Peyer's patch (tissue), 4 donors: ENCODE results near the gene SMIM24. TPM values are rescaled to one million over a fixed set of nuclear protein-coding genes. Genes with fewer than 3 reads are reported as not detected.

Experiments
- DNase-seq, 3 donors: peaks; one replicate each; pipeline ENCODE4 v3.0.0-alpha.2; 2017 to 2019
- H3K27ac ChIP-seq, 4 donors: fragments of 200-600 bp; sonication (generic); one replicate each; pipeline ENCODE4 v1.5.1; 2016 to 2019
- H3K27me3 ChIP-seq, 2 donors: fragments of 200-600 bp; sonication (generic); one replicate each; pipeline ENCODE4 v1.5.1; 2019
- H3K36me3 ChIP-seq, 3 donors: fragments of 200-600 bp; sonication (generic); one replicate each; pipeline ENCODE4 v1.5.1; 2016 to 2019
- H3K4me1 ChIP-seq, 4 donors: fragments of 200-600 bp; sonication (generic); one replicate each; pipeline ENCODE4 v1.5.1; 2016 to 2019
- H3K4me3 ChIP-seq, 4 donors: fragments of 200-600 bp; sonication (generic); 1 replicate in 3 of 4; 2 replicates in 1 of 4; pipeline ENCODE4 v1.5.1; 2016 to 2019; ENCODE audit warnings: mild to moderate bottlenecking in 1 of 4
- H3K9me3 ChIP-seq, 4 donors: fragments of 200-600 bp; sonication (generic); one replicate each; pipeline ENCODE4 v1.5.1; 2016 to 2019; ENCODE audit warnings: mild to moderate bottlenecking in 1 of 4
- POLR2A ChIP-seq, 2 donors: fragments of 450-650 bp; IDR thresholded peaks; one replicate each; pipeline ENCODE4 v1.5.1; 2017; ENCODE audit warnings: antibody characterized with exemption in 2 of 2, mild to moderate bottlenecking in 2 of 2, moderate library complexity in 2 of 2
- total RNA-seq, 4 donors: library from RNA; depleted of rRNA; stranded (reverse); fragments of >200 nt; gene quantifications; one replicate each; pipeline ENCODE4 v1.1.0, GENCODE V29; 2016
- TF ChIP-seq, protein P1 (sequence below), 6 experiments: fragments of 450-650 bp in 4 of 6; fragments of 200-600 bp in 2 of 6; sonication (generic) in 1 of 6; IDR thresholded peaks; one replicate each; pipeline ENCODE4 v1.5.1; 2017 to 2019; ENCODE audit warnings: antibody characterized with exemption in 6 of 6, mild to moderate bottlenecking in 3 of 6, moderate library complexity in 1 of 6

SMIM24 gene
- total RNA-seq, 4 donors from 2014 or later = 75.9 to 1,153 (median 771) TPM

DNA sequence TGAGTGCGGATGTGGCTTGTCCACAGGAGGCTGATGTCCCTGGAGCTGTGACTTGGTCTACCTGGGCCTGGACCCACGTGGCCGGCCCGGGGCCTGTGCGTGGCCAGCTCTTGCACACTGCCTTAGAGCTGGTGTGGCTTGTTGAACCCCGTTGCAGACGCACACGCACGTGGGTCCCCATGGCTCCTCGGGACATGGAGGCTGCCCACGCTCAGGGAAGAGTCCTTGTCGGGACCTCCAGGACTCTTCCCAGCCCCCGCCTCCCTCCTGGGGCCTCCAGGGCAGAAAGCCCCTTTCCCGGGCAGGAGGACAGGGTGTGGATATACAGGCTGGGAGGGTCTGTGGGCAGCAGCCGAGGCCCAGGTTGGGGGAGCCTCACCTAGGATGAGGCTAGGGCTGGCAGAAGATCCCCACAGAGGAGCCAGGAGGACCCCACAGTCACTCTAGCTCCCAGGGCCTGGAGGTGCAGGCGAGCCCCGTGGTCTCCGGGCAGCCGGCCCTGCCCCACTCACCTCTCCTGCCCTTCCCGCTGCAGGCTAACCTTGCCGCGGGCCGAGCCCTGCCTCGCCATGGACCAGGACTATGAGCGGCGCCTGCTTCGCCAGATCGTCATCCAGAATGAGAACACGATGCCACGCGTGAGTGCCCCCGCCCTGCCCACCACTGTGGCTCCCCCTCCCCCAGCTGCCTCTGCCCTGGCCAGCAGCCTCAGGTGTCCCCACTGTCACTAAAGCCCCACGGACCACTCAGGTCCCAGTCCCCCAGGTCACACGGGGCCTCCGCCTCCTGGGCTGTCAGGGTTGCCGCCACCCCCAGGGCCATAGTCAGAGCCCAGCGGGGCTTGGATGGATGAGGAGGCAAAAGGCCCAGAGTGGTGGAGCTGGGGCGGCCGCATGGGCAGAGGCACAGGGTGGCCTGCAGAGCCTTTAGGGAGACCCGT lies 42.4 kb upstream of the SMIM24 start:
- DNase-seq = no peak

DNA sequence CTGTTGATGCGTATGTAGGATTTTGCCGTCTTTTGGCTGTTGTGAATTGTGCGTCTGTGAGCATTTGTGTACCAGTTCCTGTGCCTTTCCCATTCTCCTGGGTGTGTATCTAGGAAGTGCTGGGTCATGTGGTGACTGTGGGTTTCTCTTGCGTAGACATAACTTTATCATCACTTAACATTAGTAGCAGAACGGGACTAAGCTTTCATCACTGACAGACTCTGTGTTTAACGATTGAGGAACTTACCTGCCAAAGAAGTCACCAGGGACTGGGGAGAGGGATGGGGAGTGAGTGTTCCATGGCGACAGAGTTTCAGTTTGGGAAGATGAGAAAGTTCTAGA lies 40.8 kb upstream of the SMIM24 start:
- Histone ChIP-seq H3K27ac (peak overlapping the region in 1 of 4 donors; percentile 82), H3K36me3 (peaks cover 0 to 45% (median 0%) of the 10 kb centered on the region in 3 donors)

More for the DNA sequence above, 42.4 kb upstream of the SMIM24 start:
- Histone ChIP-seq H3K27ac (no peak overlapping the region), H3K4me3 (no peak overlapping the region), H3K9me3 (no peaks in the 10 kb centered on the region), H3K36me3 (peaks cover 0 to 61% (median 0%) of the 10 kb centered on the region in 3 donors), H3K4me1 (peaks cover 0 to 14% (median 1%) of the 10 kb centered on the region in 4 donors), H3K27me3 (no peaks in the 10 kb centered on the region)
- TF ChIP-seq, protein P1, sequence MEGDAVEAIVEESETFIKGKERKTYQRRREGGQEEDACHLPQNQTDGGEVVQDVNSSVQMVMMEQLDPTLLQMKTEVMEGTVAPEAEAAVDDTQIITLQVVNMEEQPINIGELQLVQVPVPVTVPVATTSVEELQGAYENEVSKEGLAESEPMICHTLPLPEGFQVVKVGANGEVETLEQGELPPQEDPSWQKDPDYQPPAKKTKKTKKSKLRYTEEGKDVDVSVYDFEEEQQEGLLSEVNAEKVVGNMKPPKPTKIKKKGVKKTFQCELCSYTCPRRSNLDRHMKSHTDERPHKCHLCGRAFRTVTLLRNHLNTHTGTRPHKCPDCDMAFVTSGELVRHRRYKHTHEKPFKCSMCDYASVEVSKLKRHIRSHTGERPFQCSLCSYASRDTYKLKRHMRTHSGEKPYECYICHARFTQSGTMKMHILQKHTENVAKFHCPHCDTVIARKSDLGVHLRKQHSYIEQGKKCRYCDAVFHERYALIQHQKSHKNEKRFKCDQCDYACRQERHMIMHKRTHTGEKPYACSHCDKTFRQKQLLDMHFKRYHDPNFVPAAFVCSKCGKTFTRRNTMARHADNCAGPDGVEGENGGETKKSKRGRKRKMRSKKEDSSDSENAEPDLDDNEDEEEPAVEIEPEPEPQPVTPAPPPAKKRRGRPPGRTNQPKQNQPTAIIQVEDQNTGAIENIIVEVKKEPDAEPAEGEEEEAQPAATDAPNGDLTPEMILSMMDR (IDR thresholded peaks at IDR 0.05) = no peak
- TF ChIP-seq POLR2A (IDR thresholded peaks at IDR 0.05) = no peak

DNA sequence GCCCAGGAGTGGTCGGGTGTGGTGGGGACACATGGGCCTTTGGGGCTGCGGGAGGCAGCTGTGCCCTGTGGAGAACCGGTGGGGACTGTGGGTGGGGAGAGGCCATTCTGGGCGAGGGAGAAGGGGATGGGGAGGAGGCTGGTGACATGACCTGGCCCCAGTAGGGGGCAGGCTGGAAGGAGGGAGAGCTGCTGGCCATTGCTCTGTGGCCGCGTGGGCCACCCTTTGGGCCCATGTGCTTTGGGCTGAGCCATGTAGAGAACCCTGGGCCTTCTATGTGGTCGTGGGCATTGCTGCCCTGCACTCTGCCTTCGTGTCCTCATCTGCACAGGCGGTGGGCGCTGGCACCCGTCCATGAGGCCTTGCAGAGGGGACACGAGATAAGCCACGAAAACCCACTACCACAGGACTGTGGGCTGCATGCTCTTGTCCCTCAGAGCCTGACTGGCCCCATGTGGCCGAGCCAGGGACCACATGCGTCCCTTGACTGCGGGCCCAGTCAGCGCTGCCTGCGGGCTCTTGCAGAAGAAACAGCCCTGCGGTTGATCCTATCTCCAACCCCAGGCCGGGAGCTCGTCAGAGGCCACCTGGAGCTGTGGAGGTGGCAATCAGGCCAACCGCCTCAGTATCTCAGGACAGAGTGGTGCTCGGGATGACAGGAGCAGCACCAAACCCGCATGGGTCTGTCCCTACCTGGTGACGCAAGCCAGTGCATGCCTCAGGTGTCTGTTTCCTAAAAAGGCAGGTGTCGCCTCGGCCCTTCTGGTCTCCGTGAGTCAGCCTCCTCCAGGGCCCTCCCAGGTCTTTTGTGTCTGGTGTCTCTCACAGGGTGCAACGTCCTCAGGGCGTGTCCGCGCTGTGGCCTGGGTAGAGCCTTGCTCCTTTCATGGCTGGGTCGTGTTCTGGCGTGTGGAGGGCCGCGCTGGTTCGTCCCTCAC lies 40.1 kb upstream of the SMIM24 start:
- no peaks in the 10 kb centered on the region for H3K27me3 ChIP-seq
- H3K4me3 ChIP-seq = no peak overlapping the region
- peak overlapping the region in 2 of 4 donors; percentile 46 to 82 for H3K27ac ChIP-seq
- H3K36me3 ChIP-seq = peaks cover 0 to 39% (median 0%) of the 10 kb centered on the region in 3 donors
- H3K9me3 ChIP-seq = no peaks in the 10 kb centered on the region
- TF ChIP-seq POLR2A (IDR thresholded peaks at IDR 0.05) = no peak
- TF ChIP-seq, protein P1 (IDR thresholded peaks at IDR 0.05) = no peak
- DNase-seq = peak in 2 of 3 donors; percentile 84 to 86
- H3K4me1 ChIP-seq = peaks cover 0 to 29% (median 5%) of the 10 kb centered on the region in 4 donors

More for the DNA sequence above, 40.8 kb upstream of the SMIM24 start:
- H3K4me3 ChIP-seq = no peak overlapping the region
- no peak for DNase-seq
- H3K9me3 ChIP-seq = no peaks in the 10 kb centered on the region
- no peak for TF ChIP-seq POLR2A (IDR thresholded peaks at IDR 0.05)
- peaks cover 0 to 27% (median 4%) of the 10 kb centered on the region in 4 donors for H3K4me1 ChIP-seq
- no peaks in the 10 kb centered on the region for H3K27me3 ChIP-seq

DNA sequence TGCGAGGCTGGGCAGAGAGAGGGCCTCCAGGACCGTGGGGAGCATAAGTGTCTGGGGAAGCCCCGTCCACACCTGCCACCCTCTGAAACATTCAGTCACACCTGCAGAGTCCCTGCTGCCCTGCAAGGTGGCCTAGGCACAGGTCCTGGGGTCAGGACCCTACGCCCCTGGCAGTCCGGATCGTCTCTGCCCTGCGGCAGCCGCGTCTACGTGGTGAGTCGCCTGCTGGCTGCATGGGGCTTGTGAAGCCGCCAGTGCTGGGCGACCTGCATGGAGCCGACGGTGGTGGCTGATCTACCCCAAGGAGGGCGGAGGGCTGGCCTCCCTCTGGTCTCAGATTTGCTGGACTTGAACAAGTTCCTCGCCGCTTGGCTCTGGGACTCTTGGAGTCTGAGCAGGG lies 38.8 kb upstream of the SMIM24 start:
- H3K4me1 ChIP-seq = peaks cover 0 to 29% (median 5%) of the 10 kb centered on the region in 4 donors
- no peak overlapping the region for H3K27ac ChIP-seq
- no peaks in the 10 kb centered on the region for H3K9me3 ChIP-seq
- TF ChIP-seq POLR2A (IDR thresholded peaks at IDR 0.05) = no peak
- TF ChIP-seq, protein P1 (IDR thresholded peaks at IDR 0.05) = no peak
- peaks cover 0 to 29% (median 0%) of the 10 kb centered on the region in 3 donors for H3K36me3 ChIP-seq
- no peaks in the 10 kb centered on the region for H3K27me3 ChIP-seq
- no peak overlapping the region for H3K4me3 ChIP-seq
- DNase-seq = no peak

DNA sequence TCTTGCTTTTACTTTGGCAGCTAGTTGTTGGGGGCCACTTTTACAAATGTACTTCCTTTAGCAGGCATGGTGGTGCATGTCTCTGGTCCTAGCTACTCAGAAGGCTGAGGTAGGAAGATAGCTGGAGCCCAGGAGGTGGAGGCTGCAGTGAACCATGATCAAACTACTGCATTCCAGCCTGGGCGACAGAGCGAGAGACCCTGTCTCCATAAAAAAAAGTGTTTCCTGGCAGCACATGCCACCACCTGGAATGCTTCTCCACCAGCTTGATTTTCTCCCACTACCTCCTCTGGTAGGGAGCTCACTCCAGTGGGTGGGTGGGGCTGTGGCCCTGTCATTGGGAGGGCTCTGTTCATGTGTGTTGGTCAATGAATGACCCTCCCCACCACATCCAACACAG lies 38.3 kb upstream of the SMIM24 start:
- Histone ChIP-seq H3K9me3 (no peaks in the 10 kb centered on the region), H3K4me3 (no peak overlapping the region), H3K36me3 (peaks cover 0 to 24% (median 0%) of the 10 kb centered on the region in 3 donors), H3K27me3 (no peaks in the 10 kb centered on the region), H3K4me1 (peaks cover 0 to 29% (median 5%) of the 10 kb centered on the region in 4 donors), H3K27ac (no peak overlapping the region)
- DNase-seq = no peak
- TF ChIP-seq POLR2A (IDR thresholded peaks at IDR 0.05) = no peak
- TF ChIP-seq, protein P1 (IDR thresholded peaks at IDR 0.05) = no peak
